Activated CD8-positive, alpha-beta T cell treated with anti-CD3 and anti-CD28 coated beads for 36 hours (primary cell): ENCODE measurements around the gene ADGRG1. TPM values are rescaled to one million over a fixed set of nuclear protein-coding genes. Genes with fewer than 3 reads are reported as not detected.

Experiments used
- ATAC-seq: fragments of 200-7000 bp; cut with Tn5 transposase; one replicate; pipeline ENCODE4 v1.10.0; 2021; ENCODE audit warnings: mild to moderate bottlenecking, moderate library complexity
- CTCF ChIA-PET: fragments of 350-600 bp; sonication (Branson Sonifier 250); formaldehyde crosslinking; loops from one replicate; lab custom pipeline; 2021; ENCODE audit warnings: antibody characterized with exemption; lab: Charles Lee
- POLR2A ChIA-PET: fragments of 350-600 bp; sonication (Branson Sonifier 250); formaldehyde crosslinking; loops from one replicate; lab custom pipeline; 2021; ENCODE audit warnings: antibody characterized with exemption; lab: Charles Lee
- DNase-seq: peaks from one replicate; pipeline ENCODE4 v3.0.0-alpha.2; 2020
- H3K27ac Mint-ChIP-seq: one replicate; pipeline ENCODE4 v1.8.0; 2021; ENCODE audit warnings: mild to moderate bottlenecking, mixed read lengths
- H3K27me3 Mint-ChIP-seq: one replicate; pipeline ENCODE4 v1.8.0; 2021; ENCODE audit warnings: mixed read lengths
- H3K36me3 Mint-ChIP-seq: one replicate; pipeline ENCODE4 v1.8.0; 2021; ENCODE audit warnings: low read depth, mixed read lengths
- H3K4me1 Mint-ChIP-seq: one replicate; pipeline ENCODE4 v1.8.0; 2021; ENCODE audit warnings: low read depth, mixed read lengths
- H3K4me3 Mint-ChIP-seq: one replicate; pipeline ENCODE4 v1.8.0; 2021; ENCODE audit warnings: mild to moderate bottlenecking, moderate library complexity, mixed read lengths
- H3K9me3 Mint-ChIP-seq: one replicate; pipeline ENCODE4 v1.8.0; 2021; ENCODE audit warnings: mixed read lengths
- intact Hi-C: fragments of 100-400 bp; cut with micrococcal nuclease; formaldehyde crosslinking; loops from one replicate; pipeline ENCODE4 v1.10.0; 2022
- total RNA-seq, 2 experiments: library from RNA; stranded (reverse); gene quantifications; one replicate each; pipeline ENCODE4 v1.2.3, GENCODE V29; 2021
- TF ChIP-seq, protein P1 (sequence below): fragments of 200-600 bp; IDR thresholded peaks from one replicate; pipeline ENCODE4 v1.8.0; 2022; ENCODE audit warnings: antibody characterized with exemption, mild to moderate bottlenecking

Gene ADGRG1
- total RNA-seq, 2 experiments from 2014 or later: 4.9 to 8.5 TPM

DNA sequence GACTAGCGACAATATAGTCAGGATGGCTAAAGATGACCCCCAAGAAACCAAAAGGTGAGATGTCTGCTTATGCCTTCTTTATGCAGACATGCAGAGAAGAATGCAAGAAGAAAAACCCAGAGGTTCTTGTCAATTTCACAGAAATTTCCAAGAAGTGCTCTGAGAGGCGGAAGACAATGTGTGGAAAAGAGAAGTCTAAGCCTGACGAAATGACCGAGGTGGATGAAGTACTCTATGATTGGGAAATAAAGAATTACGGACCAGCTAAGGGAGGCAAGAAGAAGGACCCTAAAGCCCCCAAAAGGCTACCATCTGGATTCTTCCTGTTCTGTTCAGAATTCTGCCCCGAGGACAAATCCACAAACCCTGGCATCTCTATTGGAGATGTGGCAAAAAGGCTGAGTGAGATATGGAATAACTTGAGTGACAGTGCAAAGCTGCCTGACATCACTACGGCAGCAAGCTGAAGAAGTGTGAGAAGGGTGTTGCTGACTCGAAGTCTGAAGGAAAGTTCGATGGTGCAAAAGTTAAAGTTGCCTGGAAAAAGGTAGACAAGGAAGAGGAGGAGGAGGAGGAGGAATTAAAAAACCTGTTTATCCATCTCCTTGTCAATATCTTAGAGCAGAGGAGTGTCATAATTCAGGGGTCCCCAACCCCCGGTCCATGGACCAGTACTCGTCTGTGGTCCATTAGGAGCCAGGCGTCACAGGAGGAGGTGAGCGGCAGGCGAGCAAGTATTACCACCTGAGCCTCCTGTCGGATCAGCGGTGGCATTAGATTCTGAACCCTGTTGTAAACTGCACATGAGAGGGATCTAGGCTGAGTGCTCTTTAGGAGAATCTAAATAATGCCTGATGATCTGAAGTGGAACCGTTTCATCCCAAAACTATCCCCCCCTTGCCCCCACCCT, 25.1 kb upstream of the ADGRG1 start:
- ChIA-PET POLR2A (interaction anchor here (1.4 to 3.2 kb wide), 3 partner anchors 12 to 44 kb away, joined by 4 to 38 read pairs (median 6); no protein-coding TSS in a partner anchor), CTCF (interaction anchor here (4.8 to 8.7 kb wide), 3 partner anchors 12 to 45 kb away, joined by 38 to 127 read pairs (median 72); no protein-coding TSS in a partner anchor)
- intact Hi-C loops: loop anchor here (10.0 kb wide), 1 partner anchor 131 kb away; the partner anchor contains the start of gene KATNB1
- Mint-ChIP-seq H3K27me3 (no peaks in the 10 kb centered on the region), H3K9me3 (peaks cover under 1% of the 10 kb centered on the region), H3K36me3 (peaks cover 12% of the 10 kb centered on the region), H3K4me1 (peaks cover 60% of the 10 kb centered on the region), H3K27ac (peak overlapping the region; percentile 14), H3K4me3 (no peak overlapping the region)
- no peak for DNase-seq
- ATAC-seq: no peak
- TF ChIP-seq, protein P1, sequence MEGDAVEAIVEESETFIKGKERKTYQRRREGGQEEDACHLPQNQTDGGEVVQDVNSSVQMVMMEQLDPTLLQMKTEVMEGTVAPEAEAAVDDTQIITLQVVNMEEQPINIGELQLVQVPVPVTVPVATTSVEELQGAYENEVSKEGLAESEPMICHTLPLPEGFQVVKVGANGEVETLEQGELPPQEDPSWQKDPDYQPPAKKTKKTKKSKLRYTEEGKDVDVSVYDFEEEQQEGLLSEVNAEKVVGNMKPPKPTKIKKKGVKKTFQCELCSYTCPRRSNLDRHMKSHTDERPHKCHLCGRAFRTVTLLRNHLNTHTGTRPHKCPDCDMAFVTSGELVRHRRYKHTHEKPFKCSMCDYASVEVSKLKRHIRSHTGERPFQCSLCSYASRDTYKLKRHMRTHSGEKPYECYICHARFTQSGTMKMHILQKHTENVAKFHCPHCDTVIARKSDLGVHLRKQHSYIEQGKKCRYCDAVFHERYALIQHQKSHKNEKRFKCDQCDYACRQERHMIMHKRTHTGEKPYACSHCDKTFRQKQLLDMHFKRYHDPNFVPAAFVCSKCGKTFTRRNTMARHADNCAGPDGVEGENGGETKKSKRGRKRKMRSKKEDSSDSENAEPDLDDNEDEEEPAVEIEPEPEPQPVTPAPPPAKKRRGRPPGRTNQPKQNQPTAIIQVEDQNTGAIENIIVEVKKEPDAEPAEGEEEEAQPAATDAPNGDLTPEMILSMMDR: no peak

DNA sequence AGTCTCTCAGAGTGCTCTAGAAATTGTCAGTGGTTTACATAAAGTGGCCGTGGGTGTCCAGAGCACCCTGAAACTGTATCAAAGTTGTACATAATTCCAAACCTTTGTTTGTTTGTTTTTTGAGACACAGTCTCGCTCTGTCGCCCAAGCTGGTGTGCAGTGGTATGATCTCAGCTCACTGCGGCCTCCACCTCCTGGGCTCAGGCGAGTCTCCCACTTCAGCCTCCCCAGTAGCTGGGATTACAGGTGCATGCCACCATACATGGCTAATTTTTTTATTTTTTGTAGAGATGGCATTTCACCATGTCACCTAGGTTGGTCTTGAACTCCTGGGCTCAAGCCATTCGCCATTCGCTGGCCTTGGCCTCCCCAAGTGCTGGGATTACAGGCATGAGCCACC, 24.3 kb upstream of the ADGRG1 start:
- H3K27ac Mint-ChIP-seq: no peak overlapping the region
- TF ChIP-seq, protein P1: no peak
- intact Hi-C loops: loop anchor here (10.0 kb wide), 1 partner anchor 131 kb away; the partner anchor contains the start of gene KATNB1
- ChIA-PET CTCF (interaction anchor here (1.3 to 8.7 kb wide), 3 partner anchors 13 to 44 kb away, joined by 5 to 127 read pairs (median 72); no protein-coding TSS in a partner anchor), POLR2A (interaction anchor here (0.8 kb wide), 1 partner anchor 19 kb away, joined by 3 read pairs; no protein-coding TSS in a partner anchor)
- ATAC-seq (no peak), DNase-seq (no peak)
- no peaks in the 10 kb centered on the region for H3K9me3 Mint-ChIP-seq
- peaks cover 9% of the 10 kb centered on the region for H3K36me3 Mint-ChIP-seq
- no peak overlapping the region for H3K4me3 Mint-ChIP-seq
- no peaks in the 10 kb centered on the region for H3K27me3 Mint-ChIP-seq
- peaks cover 66% of the 10 kb centered on the region for H3K4me1 Mint-ChIP-seq

DNA sequence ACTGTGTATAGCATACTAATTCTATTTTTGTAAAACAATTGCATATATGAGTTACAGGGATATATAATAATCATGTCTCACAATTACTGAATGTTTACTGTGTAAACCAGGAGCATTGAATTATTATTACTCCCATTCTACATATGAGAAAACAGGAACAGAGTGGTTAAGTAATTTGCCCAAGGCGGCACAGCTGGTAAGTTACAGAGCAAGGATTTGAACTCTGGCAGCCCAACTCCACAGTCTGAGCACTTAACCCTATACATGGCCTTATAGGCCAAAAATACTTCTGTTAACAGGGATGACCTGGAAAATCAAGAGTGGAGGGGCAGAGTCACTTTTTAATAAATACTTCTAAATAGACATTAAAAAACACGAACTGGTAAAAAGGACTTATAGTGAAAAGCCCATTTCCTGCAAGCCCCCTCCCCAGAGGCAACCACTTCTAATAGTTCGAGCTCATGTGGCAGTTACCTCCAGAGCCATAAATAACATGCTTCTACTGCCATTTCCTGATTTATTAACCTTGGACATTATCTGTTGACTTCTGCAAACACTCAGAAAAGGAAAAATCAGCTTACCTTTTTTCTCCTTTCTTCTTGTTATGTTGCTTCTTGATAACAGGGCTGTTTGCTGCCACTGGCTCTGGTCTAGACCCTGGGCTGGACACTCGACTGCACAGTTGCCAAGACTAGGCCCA, 22.1 kb upstream of the ADGRG1 start:
- TF ChIP-seq, protein P1: no peak
- peaks cover 1% of the 10 kb centered on the region for H3K36me3 Mint-ChIP-seq
- DNase-seq (no peak), ATAC-seq (no peak)
- H3K9me3 Mint-ChIP-seq: no peaks in the 10 kb centered on the region
- H3K27me3 Mint-ChIP-seq: no peaks in the 10 kb centered on the region
- ChIA-PET CTCF (interaction anchor here (0.7 to 1.3 kb wide), 3 partner anchors 15 to 42 kb away, joined by 3 to 4 read pairs (median 3); no protein-coding TSS in a partner anchor), POLR2A (no interaction called here)
- intact Hi-C loops: loop anchor here (10.0 kb wide), 1 partner anchor 129 kb away; the partner anchor contains the start of gene KATNB1
- no peak overlapping the region for H3K4me3 Mint-ChIP-seq
- peaks cover 68% of the 10 kb centered on the region for H3K4me1 Mint-ChIP-seq
- H3K27ac Mint-ChIP-seq: no peak overlapping the region

DNA sequence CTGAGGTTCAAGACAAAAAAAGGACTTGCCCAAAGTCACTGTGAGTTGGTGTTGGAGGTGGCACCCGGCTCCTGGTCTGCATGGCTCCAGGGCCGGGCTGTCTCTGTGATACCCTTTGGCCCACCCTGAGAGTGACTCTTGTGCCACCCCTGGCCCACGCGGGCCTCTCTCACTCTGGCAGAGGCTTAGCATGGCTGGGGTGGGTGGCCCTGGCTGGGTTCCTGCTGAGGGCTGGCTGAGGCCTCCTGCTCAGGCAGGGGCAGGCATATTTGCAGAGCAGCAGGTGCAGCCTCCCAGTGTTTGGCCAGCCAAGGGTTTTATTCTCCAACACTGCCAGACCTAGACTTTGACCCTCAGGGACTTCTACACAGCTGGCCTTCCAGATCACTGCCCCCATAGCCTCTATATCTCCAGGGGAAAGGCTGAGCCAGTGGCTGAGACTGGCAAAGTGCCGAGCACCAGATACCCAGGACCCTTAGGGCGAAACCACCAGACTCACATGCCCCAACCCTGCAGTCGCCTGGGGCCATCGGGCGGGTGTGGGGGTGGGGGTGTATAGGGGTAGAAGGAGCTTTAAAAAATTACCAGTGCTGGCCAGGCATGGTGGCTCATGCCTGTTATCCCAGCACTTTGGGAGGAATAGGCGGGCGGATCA, 21.5 kb upstream of the ADGRG1 start:
- POLR2A ChIA-PET: interaction anchor here (1.0 to 6.6 kb wide), 3 partner anchors 15 to 40 kb away, joined by 3 to 68 read pairs (median 33); no protein-coding TSS in a partner anchor
- Mint-ChIP-seq H3K27ac (peak overlapping the region; percentile 20), H3K9me3 (no peaks in the 10 kb centered on the region), H3K4me3 (no peak overlapping the region), H3K27me3 (no peaks in the 10 kb centered on the region), H3K36me3 (no peaks in the 10 kb centered on the region), H3K4me1 (peaks cover 68% of the 10 kb centered on the region)
- intact Hi-C loops: loop anchor here (10.0 kb wide), 1 partner anchor 128 kb away; the partner anchor contains the start of gene KATNB1
- CTCF ChIA-PET: interaction anchor here (1.1 to 5.9 kb wide), 4 partner anchors 16 to 41 kb away, joined by 3 to 74 read pairs (median 23); no protein-coding TSS in a partner anchor
- no peak for ATAC-seq
- TF ChIP-seq, protein P1: no peak
- DNase-seq: peak; percentile 1
